GM18909 (cell line): ENCODE data around the gene MBIP.

Experiments
- ATAC-seq: cut with Tn5 transposase; IDR thresholded peaks from one replicate; pipeline ENCODE4 v1.9.1; 2021; ENCODE audit warnings: mild to moderate bottlenecking; ENCODE audit not compliant: unreplicated experiment, poor library complexity

Gene MBIP

GRCh38 chr14:36271222-36271621 lies 49.2 kb downstream of the MBIP start:
- ATAC-seq = no peak

DNA sequence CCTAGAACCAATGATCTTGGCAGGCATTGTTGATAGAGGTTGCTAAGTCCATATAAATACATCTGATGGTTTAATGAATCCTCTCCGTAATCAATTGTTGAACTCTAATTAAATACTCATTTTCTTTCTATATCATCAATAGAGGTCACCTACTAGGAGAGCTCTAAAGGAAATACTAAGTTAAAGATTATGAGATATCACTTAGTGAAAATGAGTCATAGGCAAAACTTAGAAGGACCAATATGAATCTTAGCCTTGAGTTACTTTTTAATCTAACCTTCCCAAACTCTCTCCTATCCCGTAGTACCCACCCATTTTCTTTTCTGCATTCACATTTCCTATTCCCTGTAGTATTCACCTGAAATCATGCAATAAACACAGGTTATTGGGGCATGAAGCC lies 50.2 kb downstream of the MBIP start:
- ATAC-seq = peak; percentile 56

- no peak for ATAC-seq
Observed at GRCh38 chr14:36268121-36268520, 52.3 kb downstream of the MBIP start.

GRCh38 chr14:36264595-36264994 lies 55.8 kb downstream of the MBIP start:
- ATAC-seq = no peak

DNA sequence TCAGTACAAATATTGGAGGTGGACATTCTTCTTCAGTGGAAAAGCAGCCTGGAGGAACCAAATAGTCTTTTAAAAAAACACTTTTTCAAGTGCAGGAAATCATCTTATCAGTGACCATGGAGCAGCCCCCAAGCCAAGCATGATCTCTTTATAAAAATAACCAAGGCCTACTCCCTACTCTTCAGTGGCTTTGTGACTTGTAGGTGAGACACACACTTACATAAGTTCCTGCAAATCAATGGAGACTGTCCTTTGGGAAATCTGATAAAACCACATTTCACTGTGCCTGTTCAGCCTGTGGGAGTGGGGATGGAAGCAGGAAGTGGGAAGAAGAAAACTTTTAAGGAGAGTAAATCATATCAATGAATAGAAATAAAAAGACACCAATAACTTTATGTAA lies 56.3 kb downstream of the MBIP start:
- no peak for ATAC-seq

- no peak for ATAC-seq
Observed at GRCh38 chr14:36260970-36261640, 59.3 kb downstream of the MBIP start.

GRCh38 chr14:36258241-36258640 lies 62.2 kb downstream of the MBIP start:
- no peak for ATAC-seq

- ATAC-seq = no peak
Observed at GRCh38 chr14:36256126-36256801, 64.2 kb downstream of the MBIP start.

DNA sequence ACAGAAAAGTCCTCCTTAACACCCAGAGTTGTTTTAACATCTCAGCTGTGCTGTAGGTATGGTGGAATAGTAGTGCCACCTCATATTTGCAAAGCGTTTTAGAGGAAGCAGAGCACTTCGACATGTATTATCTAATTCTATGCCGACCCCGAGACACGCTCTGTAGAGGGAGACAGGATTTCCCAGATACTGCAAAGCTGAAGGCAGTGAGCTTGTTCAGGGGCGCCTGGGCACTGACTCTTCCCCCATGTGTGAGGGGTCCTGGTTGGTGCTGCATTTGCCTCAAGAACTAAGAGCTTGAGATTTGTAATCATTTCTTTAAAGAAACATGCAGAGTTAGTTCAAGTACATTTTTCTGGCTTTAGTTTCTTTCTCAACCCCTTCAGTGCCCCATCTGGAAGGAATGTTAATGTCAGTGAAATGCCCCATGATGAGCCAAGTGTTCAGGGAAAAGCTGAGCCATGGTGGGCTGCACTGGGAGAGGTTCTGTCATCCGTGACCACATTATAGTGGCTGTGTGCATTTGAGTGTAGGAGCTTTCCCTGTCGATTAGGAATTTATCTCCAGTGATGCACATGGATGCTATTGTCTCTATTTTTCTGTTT lies 66.3 kb downstream of the MBIP start:
- ATAC-seq = no peak
